ENCODE measurements around the gene TTLL10. TPM values are rescaled to one million over a fixed set of nuclear protein-coding genes. Genes with fewer than 3 reads are reported as not detected.

Gene TTLL10
- total RNA-seq, 1 experiment from 2014 or later: 0.68 TPM

DNA sequence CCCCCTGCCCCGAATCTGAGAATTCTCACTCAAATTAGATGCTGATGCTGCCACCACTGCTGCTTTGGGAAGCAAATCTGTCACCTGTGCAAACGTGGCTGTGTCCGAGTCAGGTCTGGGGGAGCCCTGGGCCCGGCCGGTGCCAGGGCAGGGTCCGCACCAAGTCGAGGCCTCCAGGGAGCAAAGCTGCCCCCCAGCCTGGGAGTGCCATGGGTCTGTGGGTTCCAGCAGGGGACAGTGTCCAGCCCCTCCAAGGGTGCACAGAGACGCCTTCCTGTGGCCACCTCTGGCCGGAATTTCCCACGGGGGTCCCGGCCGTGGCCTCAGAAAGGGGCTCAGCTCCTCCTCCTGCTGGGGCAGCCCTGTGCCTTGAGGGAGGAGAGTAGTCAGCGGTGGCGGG is 27.7 kb upstream of the TTLL10 start:
- no CpG with 5 or more reads among the region's 14 CpGs for WGBS (ENCODE audit: extremely low coverage, insufficient read length, low lambda C conversion rate)
- 0 out of 7 replicates have a peak overlapping the region, but pooled peaks of 1 of the 3 experiments have one; percentile 55 for H3K27ac Mint-ChIP-seq

More for the DNA sequence above, 27.7 kb upstream of the TTLL10 start:
- Histone ChIP-seq H2BK5ac (ENCODE audit: insufficient read length, low read length) (no peak overlapping the region), H4K91ac (ENCODE audit: insufficient read length, low read depth, low read length) (no peak overlapping the region), H3K23ac (ENCODE audit: insufficient read length, low read depth, low read length) (no peak overlapping the region), H4K20me1 (ENCODE audit: control insufficient read depth, insufficient read depth, insufficient read length) (no peaks in the 10 kb centered on the region), H2BK20ac (ENCODE audit: low read depth, low read length, poor library complexity, severe bottlenecking) (no peak overlapping the region), H3K79me1 (ENCODE audit: insufficient read depth, low read depth, low read length, poor library complexity, severe bottlenecking) (no peaks in the 10 kb centered on the region), H2BK12ac (ENCODE audit: insufficient read length, low read depth, low read length) (no peak overlapping the region), H2AFZ (ENCODE audit: low read length) (no peak overlapping the region), H3K4me2 (ENCODE audit: insufficient read depth, insufficient read length, low read length) (no peak overlapping the region), H2BK15ac (ENCODE audit: low read depth, low read length) (no peak overlapping the region), H2AK5ac (ENCODE audit: insufficient read length, low read length) (no peak overlapping the region), H3K56ac (ENCODE audit: insufficient read length, low read depth, low read length) (no peak overlapping the region), H3K9me3 (ENCODE audit: control insufficient read depth, low read depth, low read length) (no peaks in the 10 kb centered on the region), H3K14ac (ENCODE audit: insufficient read depth, low read length) (no peak overlapping the region), H4K5ac (ENCODE audit: insufficient read length, low read depth, low read length) (no peak overlapping the region), H3K27me3 (ENCODE audit: insufficient read depth, low read length) (no peaks in the 10 kb centered on the region), H3K79me2 (ENCODE audit: insufficient read depth, low read length) (no peaks in the 10 kb centered on the region), H3K27ac (ENCODE audit: insufficient read length, low read depth, low read length) (no peak overlapping the region), H3K4me1 (ENCODE audit: insufficient read depth, low read length) (no peaks in the 10 kb centered on the region), H3K23me2 (ENCODE audit: insufficient read length, low read depth, low read length, poor library complexity, severe bottlenecking) (no peaks in the 10 kb centered on the region), H4K8ac (replicated peaks; ENCODE audit: insufficient read length, low read depth, low read length) (no peak overlapping the region), H3T11ph (ENCODE audit: low read length) (no peak overlapping the region), H3K18ac (ENCODE audit: insufficient read length, low read depth, low read length) (no peak overlapping the region), H3K4ac (ENCODE audit: low read depth, low read length) (no peak overlapping the region; the same call in 1 of the 2 replicates), H2BK120ac (ENCODE audit: low read depth, low read length, poor library complexity, severe bottlenecking) (no peak overlapping the region), H3K9ac (ENCODE audit: extremely low read depth, insufficient read length, low read length) (no peak overlapping the region)
- peaks cover 7% of the 10 kb centered on the region for H3K27me3 Mint-ChIP-seq (ENCODE audit: low read depth)
- no peaks in the 10 kb centered on the region for H3K36me3 Mint-ChIP-seq (ENCODE audit: insufficient read depth in 1 of 3, low read depth in 3 of 3)
- H3K4me1 Mint-ChIP-seq: peaks cover 6 to 19% of the 10 kb centered on the region in 2 experiments
- TF ChIP-seq, protein P1, sequence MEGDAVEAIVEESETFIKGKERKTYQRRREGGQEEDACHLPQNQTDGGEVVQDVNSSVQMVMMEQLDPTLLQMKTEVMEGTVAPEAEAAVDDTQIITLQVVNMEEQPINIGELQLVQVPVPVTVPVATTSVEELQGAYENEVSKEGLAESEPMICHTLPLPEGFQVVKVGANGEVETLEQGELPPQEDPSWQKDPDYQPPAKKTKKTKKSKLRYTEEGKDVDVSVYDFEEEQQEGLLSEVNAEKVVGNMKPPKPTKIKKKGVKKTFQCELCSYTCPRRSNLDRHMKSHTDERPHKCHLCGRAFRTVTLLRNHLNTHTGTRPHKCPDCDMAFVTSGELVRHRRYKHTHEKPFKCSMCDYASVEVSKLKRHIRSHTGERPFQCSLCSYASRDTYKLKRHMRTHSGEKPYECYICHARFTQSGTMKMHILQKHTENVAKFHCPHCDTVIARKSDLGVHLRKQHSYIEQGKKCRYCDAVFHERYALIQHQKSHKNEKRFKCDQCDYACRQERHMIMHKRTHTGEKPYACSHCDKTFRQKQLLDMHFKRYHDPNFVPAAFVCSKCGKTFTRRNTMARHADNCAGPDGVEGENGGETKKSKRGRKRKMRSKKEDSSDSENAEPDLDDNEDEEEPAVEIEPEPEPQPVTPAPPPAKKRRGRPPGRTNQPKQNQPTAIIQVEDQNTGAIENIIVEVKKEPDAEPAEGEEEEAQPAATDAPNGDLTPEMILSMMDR (conservative IDR thresholded peaks at IDR 0.05): no peak
- no peak overlapping the region for H3K4me3 Mint-ChIP-seq
- no peak for DNase-seq
- no peaks in the 10 kb centered on the region; a peak in 1 of 5 replicates for H3K9me3 Mint-ChIP-seq

All from H9 (cell line).